HEK293 (cell line): ENCODE results near the gene IFIT2.

Experiments
- CTCF ChIA-PET: fragments of 350-600 bp; formaldehyde crosslinking; extraction: SDS; loops from one replicate; lab custom pipeline; 2021; ENCODE audit warnings: antibody characterized with exemption; lab: Yijun Ruan, JAX
- POLR2A ChIA-PET: fragments of 300-600 bp; formaldehyde crosslinking; extraction: SDS; loops from one replicate; lab custom pipeline; 2020; ENCODE audit warnings: antibody characterized with exemption, inconsistent platforms; lab: Yijun Ruan, JAX
- H3K27ac ChIP-seq: fragments of 200-500 bp; sonication (Bioruptor generic); 2 replicates; pipeline ENCODE4 v1.5.1; 2014; ENCODE audit warnings: low read depth, low read length, control low read depth, inconsistent platforms; ENCODE audit errors: extremely low read depth
- H3K36me3 ChIP-seq, 2 experiments: fragments of 200-500 bp in 1 of 2; sonication (Bioruptor generic) in 1 of 2; 1 replicate in 1 of 2; 2 replicates in 1 of 2; pipeline ENCODE4 v1.5.1; 2014 to 2017; ENCODE audit warnings: inconsistent platforms in 2 of 2, low read length in 2 of 2; ENCODE audit not compliant: control insufficient read depth in 2 of 2, insufficient read depth in 1 of 2
- H3K4me1 ChIP-seq: fragments of 200-500 bp; sonication (Bioruptor generic); 2 replicates; pipeline ENCODE4 v1.5.1; 2014; ENCODE audit warnings: mild to moderate bottlenecking, low read length, inconsistent platforms; ENCODE audit not compliant: control insufficient read depth, insufficient read depth
- H3K4me3 ChIP-seq: 2 replicates; pipeline ENCODE4 v1.5.1; 2011; ENCODE audit warnings: low read depth, mild to moderate bottlenecking, control low read depth, low read length, moderate library complexity
- H3K9me3 ChIP-seq: fragments of 200-500 bp; sonication (Bioruptor generic); 2 replicates; pipeline ENCODE4 v1.5.1; 2014; ENCODE audit warnings: low read depth, low read length, inconsistent platforms; ENCODE audit not compliant: control insufficient read depth, insufficient read depth
- GFI1B ChIP-seq: fragments of 450-650 bp; formaldehyde crosslinking; IDR thresholded peaks from 2 replicates; pipeline ENCODE4 v1.5.1; 2016; ENCODE audit warnings: missing biosample characterization, missing genetic modification characterization
- GLI2 ChIP-seq: fragments of 450-650 bp; formaldehyde crosslinking; IDR thresholded peaks from 2 replicates; pipeline ENCODE4; 2017; ENCODE audit warnings: missing biosample characterization, missing genetic modification characterization, low read depth, borderline replicate concordance
- KLF16 ChIP-seq: fragments of 450-650 bp; formaldehyde crosslinking; IDR thresholded peaks from 2 replicates; pipeline ENCODE4 v1.5.1; 2017; ENCODE audit warnings: missing biosample characterization, missing genetic modification characterization
- MEIS1 ChIP-seq: sonication (generic); formaldehyde crosslinking; IDR thresholded peaks from 2 replicates; pipeline ENCODE4 v1.8.1; 2022; ENCODE audit warnings: missing genetic modification reagents, mild to moderate bottlenecking, borderline replicate concordance
- SP2 ChIP-seq: fragments of 450-650 bp; formaldehyde crosslinking; IDR thresholded peaks from 2 replicates; pipeline ENCODE4 v1.5.1; 2016; ENCODE audit warnings: missing biosample characterization, missing genetic modification characterization
- YY2 ChIP-seq: fragments of 450-650 bp; formaldehyde crosslinking; IDR thresholded peaks from 2 replicates; pipeline ENCODE4 v1.5.1; 2016; ENCODE audit warnings: missing biosample characterization, missing genetic modification characterization
- ZBTB1 ChIP-seq: fragments of 450-650 bp; formaldehyde crosslinking; IDR thresholded peaks from 2 replicates; pipeline ENCODE4 v1.5.1; 2016; ENCODE audit warnings: missing biosample characterization, missing genetic modification characterization
- ZFHX2 ChIP-seq: fragments of 450-650 bp; formaldehyde crosslinking; conservative IDR thresholded peaks from 2 replicates; pipeline ENCODE4 v1.5.1; 2016; ENCODE audit warnings: missing biosample characterization, missing genetic modification characterization
- ZFP41 ChIP-seq: fragments of 450-650 bp; formaldehyde crosslinking; IDR thresholded peaks from 2 replicates; pipeline ENCODE4 v1.5.1; 2016; ENCODE audit warnings: missing biosample characterization, missing genetic modification characterization, borderline replicate concordance
- ZIC2 ChIP-seq: fragments of 450-650 bp; formaldehyde crosslinking; IDR thresholded peaks from 2 replicates; pipeline ENCODE4 v1.5.1; 2016; ENCODE audit warnings: missing biosample characterization, missing genetic modification characterization
- ZNF112 ChIP-seq: fragments of 450-650 bp; formaldehyde crosslinking; IDR thresholded peaks from 2 replicates; pipeline ENCODE4 v1.5.0; 2017; ENCODE audit warnings: missing biosample characterization, missing genetic modification characterization
- ZNF175 ChIP-seq: fragments of 450-650 bp; formaldehyde crosslinking; IDR thresholded peaks from 2 replicates; pipeline ENCODE4 v1.5.1; 2016; ENCODE audit warnings: missing biosample characterization, missing genetic modification characterization
- ZNF19 ChIP-seq: fragments of 450-650 bp; formaldehyde crosslinking; IDR thresholded peaks from 2 replicates; pipeline ENCODE4; 2016; ENCODE audit warnings: missing biosample characterization, missing genetic modification characterization, low read depth
- ZNF2 ChIP-seq: fragments of 450-650 bp; formaldehyde crosslinking; IDR thresholded peaks from 2 replicates; pipeline ENCODE4 v1.5.1; 2016; ENCODE audit warnings: missing biosample characterization, missing genetic modification characterization
- ZNF214 ChIP-seq: fragments of 450-650 bp; formaldehyde crosslinking; IDR thresholded peaks from 2 replicates; pipeline ENCODE4 v1.5.1; 2017; ENCODE audit warnings: missing biosample characterization, mild to moderate bottlenecking, missing genetic modification characterization, borderline replicate concordance
- ZNF221 ChIP-seq: fragments of 450-650 bp; formaldehyde crosslinking; IDR thresholded peaks from 2 replicates; pipeline ENCODE4 v1.5.1; 2017; ENCODE audit warnings: missing biosample characterization, missing genetic modification characterization, borderline replicate concordance
- ZNF335 ChIP-seq: fragments of 450-650 bp; formaldehyde crosslinking; conservative IDR thresholded peaks from 2 replicates; pipeline ENCODE4 v1.5.1; 2016; ENCODE audit warnings: missing biosample characterization, missing genetic modification characterization
- ZNF394 ChIP-seq: fragments of 450-650 bp; formaldehyde crosslinking; IDR thresholded peaks from 2 replicates; pipeline ENCODE4 v1.5.1; 2016; ENCODE audit warnings: missing biosample characterization, missing genetic modification characterization, mild to moderate bottlenecking, moderate library complexity, borderline replicate concordance
- ZNF473 ChIP-seq: fragments of 450-650 bp; formaldehyde crosslinking; IDR thresholded peaks from 2 replicates; pipeline ENCODE4 v1.5.1; 2017; ENCODE audit warnings: missing biosample characterization, missing genetic modification characterization
- ZNF510 ChIP-seq: fragments of 450-650 bp; formaldehyde crosslinking; IDR thresholded peaks from 2 replicates; pipeline ENCODE4 v1.5.1; 2018; ENCODE audit warnings: mild to moderate bottlenecking, missing genetic modification characterization, missing biosample characterization; ENCODE audit not compliant: insufficient replicate concordance
- ZNF518A ChIP-seq: fragments of 450-650 bp; formaldehyde crosslinking; conservative IDR thresholded peaks from 2 replicates; pipeline ENCODE4 v1.5.1; 2016; ENCODE audit warnings: low read depth, missing biosample characterization, missing genetic modification characterization
- ZNF660 ChIP-seq: fragments of 450-650 bp; IDR thresholded peaks from 2 replicates; pipeline ENCODE4 v1.5.1; 2018; ENCODE audit warnings: missing biosample characterization, mild to moderate bottlenecking, missing genetic modification characterization
- ZNF777 ChIP-seq: fragments of 450-650 bp; formaldehyde crosslinking; IDR thresholded peaks from 2 replicates; pipeline ENCODE4 v1.5.1; 2017; ENCODE audit warnings: missing biosample characterization, missing genetic modification characterization, borderline replicate concordance
- ZNF792 ChIP-seq: fragments of 450-650 bp; formaldehyde crosslinking; IDR thresholded peaks from 2 replicates; pipeline ENCODE4 v1.5.1; 2016; ENCODE audit warnings: missing biosample characterization, missing genetic modification characterization
- ZXDB ChIP-seq: fragments of 450-650 bp; formaldehyde crosslinking; IDR thresholded peaks from 2 replicates; pipeline ENCODE4 v1.5.1; 2016; ENCODE audit warnings: missing biosample characterization, missing genetic modification characterization
- TF ChIP-seq, protein P1 (sequence below): fragments of 450-650 bp; formaldehyde crosslinking; IDR thresholded peaks from 2 replicates; pipeline ENCODE4 v1.5.1; 2016; ENCODE audit warnings: missing biosample characterization, missing genetic modification characterization
- TF ChIP-seq, protein P2 (sequence below): fragments of 450-650 bp; formaldehyde crosslinking; IDR thresholded peaks from 2 replicates; pipeline ENCODE4 v1.5.1; 2016; ENCODE audit warnings: missing biosample characterization, missing genetic modification characterization, borderline replicate concordance

IFIT2 gene

GRCh38 chr10:89332123-89332633 is 30.3 kb downstream of the IFIT2 start:
- CTCF ChIA-PET = no interaction called here
- Histone ChIP-seq H3K36me3 (no peaks in the 10 kb centered on the region), H3K27ac (no peak overlapping the region), H3K4me3 (no peak overlapping the region), H3K4me1 (0 out of 2 replicates have a peak, but pooled peaks cover 3% of the 10 kb centered on the region), H3K9me3 (no peaks in the 10 kb centered on the region)
- POLR2A ChIA-PET = interaction anchor here (0.5 kb wide), 1 partner anchor 21 kb away, joined by 3 read pairs; no protein-coding TSS in a partner anchor
- TF ChIP-seq, protein P1, sequence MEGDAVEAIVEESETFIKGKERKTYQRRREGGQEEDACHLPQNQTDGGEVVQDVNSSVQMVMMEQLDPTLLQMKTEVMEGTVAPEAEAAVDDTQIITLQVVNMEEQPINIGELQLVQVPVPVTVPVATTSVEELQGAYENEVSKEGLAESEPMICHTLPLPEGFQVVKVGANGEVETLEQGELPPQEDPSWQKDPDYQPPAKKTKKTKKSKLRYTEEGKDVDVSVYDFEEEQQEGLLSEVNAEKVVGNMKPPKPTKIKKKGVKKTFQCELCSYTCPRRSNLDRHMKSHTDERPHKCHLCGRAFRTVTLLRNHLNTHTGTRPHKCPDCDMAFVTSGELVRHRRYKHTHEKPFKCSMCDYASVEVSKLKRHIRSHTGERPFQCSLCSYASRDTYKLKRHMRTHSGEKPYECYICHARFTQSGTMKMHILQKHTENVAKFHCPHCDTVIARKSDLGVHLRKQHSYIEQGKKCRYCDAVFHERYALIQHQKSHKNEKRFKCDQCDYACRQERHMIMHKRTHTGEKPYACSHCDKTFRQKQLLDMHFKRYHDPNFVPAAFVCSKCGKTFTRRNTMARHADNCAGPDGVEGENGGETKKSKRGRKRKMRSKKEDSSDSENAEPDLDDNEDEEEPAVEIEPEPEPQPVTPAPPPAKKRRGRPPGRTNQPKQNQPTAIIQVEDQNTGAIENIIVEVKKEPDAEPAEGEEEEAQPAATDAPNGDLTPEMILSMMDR (tag by site-specific recombination) = no peak
- TF ChIP-seq GLI2 (tag by site-specific recombination) (no peak), ZNF518A (no peak), ZBTB1 (tag by site-specific recombination) (no peak), YY2 (tag by site-specific recombination) (no peak), ZNF112 (tag by site-specific recombination) (no peak), ZNF394 (tag by site-specific recombination) (no peak)
- TF ChIP-seq, protein P2, sequence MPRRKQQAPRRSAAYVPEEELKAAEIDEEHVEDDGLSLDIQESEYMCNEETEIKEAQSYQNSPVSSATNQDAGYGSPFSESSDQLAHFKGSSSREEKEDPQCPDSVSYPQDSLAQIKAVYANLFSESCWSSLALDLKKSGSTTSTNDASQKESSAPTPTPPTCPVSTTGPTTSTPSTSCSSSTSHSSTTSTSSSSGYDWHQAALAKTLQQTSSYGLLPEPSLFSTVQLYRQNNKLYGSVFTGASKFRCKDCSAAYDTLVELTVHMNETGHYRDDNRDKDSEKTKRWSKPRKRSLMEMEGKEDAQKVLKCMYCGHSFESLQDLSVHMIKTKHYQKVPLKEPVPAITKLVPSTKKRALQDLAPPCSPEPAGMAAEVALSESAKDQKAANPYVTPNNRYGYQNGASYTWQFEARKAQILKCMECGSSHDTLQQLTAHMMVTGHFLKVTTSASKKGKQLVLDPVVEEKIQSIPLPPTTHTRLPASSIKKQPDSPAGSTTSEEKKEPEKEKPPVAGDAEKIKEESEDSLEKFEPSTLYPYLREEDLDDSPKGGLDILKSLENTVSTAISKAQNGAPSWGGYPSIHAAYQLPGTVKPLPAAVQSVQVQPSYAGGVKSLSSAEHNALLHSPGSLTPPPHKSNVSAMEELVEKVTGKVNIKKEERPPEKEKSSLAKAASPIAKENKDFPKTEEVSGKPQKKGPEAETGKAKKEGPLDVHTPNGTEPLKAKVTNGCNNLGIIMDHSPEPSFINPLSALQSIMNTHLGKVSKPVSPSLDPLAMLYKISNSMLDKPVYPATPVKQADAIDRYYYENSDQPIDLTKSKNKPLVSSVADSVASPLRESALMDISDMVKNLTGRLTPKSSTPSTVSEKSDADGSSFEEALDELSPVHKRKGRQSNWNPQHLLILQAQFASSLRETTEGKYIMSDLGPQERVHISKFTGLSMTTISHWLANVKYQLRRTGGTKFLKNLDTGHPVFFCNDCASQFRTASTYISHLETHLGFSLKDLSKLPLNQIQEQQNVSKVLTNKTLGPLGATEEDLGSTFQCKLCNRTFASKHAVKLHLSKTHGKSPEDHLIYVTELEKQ (tag by site-specific recombination) = no peak
- TF ChIP-seq, all 188 proteins: peak for 0

DNA sequence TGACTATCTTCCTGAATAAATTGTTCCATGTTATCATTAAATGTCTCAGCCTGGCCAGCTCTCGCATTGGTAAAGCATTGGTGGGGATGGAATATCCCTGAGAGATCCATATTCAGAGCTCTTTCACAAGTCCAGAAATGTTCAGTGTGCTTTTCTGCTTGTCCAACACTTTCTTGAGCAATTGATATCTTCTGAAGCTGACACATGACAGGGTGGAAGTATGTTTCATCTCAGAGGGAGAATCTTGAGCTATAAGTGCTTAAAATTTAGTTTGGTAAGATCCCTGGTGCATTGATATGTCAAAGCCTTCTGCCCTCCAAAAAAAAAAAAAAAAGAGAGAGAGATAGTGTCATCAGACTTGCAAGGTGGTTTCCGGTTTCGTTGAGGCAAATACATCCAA is 33.4 kb downstream of the IFIT2 start:
- CTCF ChIA-PET = no interaction called here
- TF ChIP-seq ZNF660 (tag by site-specific recombination) (no peak), ZNF19 (tag by site-specific recombination) (no peak), KLF16 (tag by site-specific recombination) (no peak), ZFP41 (tag by site-specific recombination) (no peak), ZNF221 (no peak), ZFHX2 (no peak), ZNF175 (tag by site-specific recombination) (no peak), ZNF510 (no peak), ZNF792 (tag by site-specific recombination) (no peak), ZNF214 (tag by site-specific recombination) (no peak), SP2 (tag by site-specific recombination) (no peak), GFI1B (tag by site-specific recombination) (no peak), ZNF473 (tag by site-specific recombination) (no peak), ZNF2 (tag by site-specific recombination) (no peak), MEIS1 (no peak), ZIC2 (tag by site-specific recombination) (no peak), ZXDB (tag by site-specific recombination) (no peak), ZNF335 (tag by site-specific recombination) (no peak), ZNF777 (tag by site-specific recombination) (no peak)

More for the DNA sequence above, 33.4 kb downstream of the IFIT2 start:
- no peak overlapping the region for H3K27ac ChIP-seq
- H3K36me3 ChIP-seq = no peaks in the 10 kb centered on the region
- POLR2A ChIA-PET = no interaction called here
- H3K4me3 ChIP-seq = no peak overlapping the region
- H3K4me1 ChIP-seq = 0 out of 2 replicates have a peak, but pooled peaks cover 3% of the 10 kb centered on the region
- no peaks in the 10 kb centered on the region for H3K9me3 ChIP-seq
